ENCODE data around the gene TTLL4. TPM values are rescaled to one million over a fixed set of nuclear protein-coding genes. Genes with fewer than 3 reads are reported as not detected.
A peak's percentile ranks its signal among the peaks of the same experiment; 100 is the strongest.

TTLL4 gene
- total and polyA plus RNA-seq, 2 of the 8 experiments (the other 6 are each of a cell fraction or from before 2014, with no cell fraction given) = 71.1 to 105 TPM

DNA sequence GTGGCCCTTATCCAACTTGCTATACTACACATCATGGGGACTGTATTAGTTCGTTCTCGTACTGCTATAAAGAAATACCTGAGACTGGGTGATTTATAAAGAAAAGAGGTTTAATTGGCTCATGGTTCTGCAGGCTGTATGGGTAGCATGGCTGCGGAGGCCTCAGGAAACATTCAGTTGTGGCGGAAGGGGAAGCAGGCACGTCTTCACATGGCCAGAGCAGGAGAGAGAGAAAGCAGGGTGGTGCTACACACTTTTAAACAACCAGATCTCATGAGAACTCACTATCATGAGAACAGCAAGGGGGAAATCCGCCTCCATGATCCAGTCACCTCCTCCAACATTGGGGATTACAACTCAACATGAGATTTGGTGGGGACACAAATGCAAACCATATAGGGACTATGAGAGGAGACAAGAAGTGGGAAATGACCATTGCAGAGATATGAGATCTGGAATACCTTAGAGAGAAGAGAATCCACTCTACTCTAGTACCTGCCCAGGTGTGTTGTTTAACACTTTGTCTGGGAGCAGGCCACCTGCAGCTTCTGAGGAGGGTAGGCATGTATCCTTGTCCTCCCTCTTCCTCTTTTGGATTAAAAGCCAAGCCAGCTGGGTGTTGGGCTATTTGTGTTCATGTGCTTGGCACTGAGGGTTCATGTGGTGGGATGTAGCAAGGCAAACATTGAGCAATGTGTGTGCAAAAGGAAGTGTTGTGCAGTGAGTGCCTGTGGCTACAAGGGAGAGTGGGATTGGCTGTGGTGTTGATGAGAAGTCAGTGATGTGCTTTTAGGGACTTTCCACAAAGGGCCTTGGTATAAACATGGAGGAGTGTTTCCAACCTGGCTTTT lies 22.8 kb downstream of the TTLL4 start:
- peaks cover 2 to 16% (median 5%) of the 10 kb centered on the region in 4 experiments; a peak in 7 of 8 replicates for H3K36me3 ChIP-seq (ENCODE audit: control insufficient read depth in 2 of 4, insufficient read depth in 4 of 4, low read length in 3 of 4)
- no peak overlapping the region for H3K9ac ChIP-seq (replicated peaks in 1 of 4; ENCODE audit: extremely low read depth in 1 of 4, low read depth in 3 of 4, low read length in 3 of 4)
- ChIA-PET POLR2A (ENCODE audit: partially characterized antibody) (no interaction called here), CTCF (ENCODE audit: partially characterized antibody) (interaction anchor here (1.2 to 3.6 kb wide), 3 partner anchors 23 to 130 kb away, joined by 4 to 29 read pairs (median 11); partner anchors contain the start of gene TTLL4)
- H3K4ac ChIP-seq (replicated peaks; ENCODE audit: insufficient read length, low read depth, low read length) = no peak overlapping the region
- H2BK20ac ChIP-seq (ENCODE audit: low read length) = no peak overlapping the region
- H3K79me2 ChIP-seq (ENCODE audit: control insufficient read depth in 1 of 2, insufficient read depth in 2 of 2, low read length in 2 of 2) = peaks cover 3 to 56% of the 10 kb centered on the region in 2 experiments
- H3K9me3 ChIP-seq (ENCODE audit: insufficient read depth in 2 of 2, low read depth in 1 of 2, low read length in 1 of 2) = no peaks in the 10 kb centered on the region
- no peak overlapping the region for H3K4me3 ChIP-seq (ENCODE audit: extremely low read depth in 1 of 4, insufficient read depth in 2 of 4, low read depth in 3 of 4, low read length in 4 of 4)
- WGBS, 2 experiments (ENCODE audit: extremely low coverage in 1 of 2, insufficient coverage in 1 of 2, insufficient read length in 1 of 2, insufficient replicate concordance in 2 of 2, low coverage in 1 of 2, low lambda C conversion rate in 2 of 2, missing lambda C conversion rate in 1 of 2) = 89% methylated on average over 6 of the region's 6 CpGs; no CpG with 5 or more reads in 1 of the 2 experiments
- H3K23ac ChIP-seq (ENCODE audit: insufficient read length) = no peak overlapping the region
- no peak overlapping the region for H3K18ac ChIP-seq (ENCODE audit: extremely low read depth, low read length)
- no peak overlapping the region for H2BK5ac ChIP-seq (ENCODE audit: low read depth, low read length)
- no peak overlapping the region for H2BK120ac ChIP-seq (replicated peaks; ENCODE audit: low read depth, low read length)
- H3K56ac ChIP-seq (replicated peaks; ENCODE audit: insufficient read length, low read depth, low read length) = no peak overlapping the region
- H3K27ac ChIP-seq (ENCODE audit: low read depth, low read length) = no peak overlapping the region
- DNase-seq (ENCODE audit: low read depth in 1 of 2, low spot score in 2 of 2) (no peak), FAIRE-seq (no peak)
- H2BK15ac ChIP-seq (ENCODE audit: low read length) = no peak overlapping the region
- peaks cover 18% of the 10 kb centered on the region for H3K79me1 ChIP-seq (ENCODE audit: low read depth, low read length)
- H3K23me2 ChIP-seq (ENCODE audit: low read depth, low read length) = 0 out of 2 replicates have a peak, but pooled peaks cover 2% of the 10 kb centered on the region
- H3K4me1 ChIP-seq (replicated peaks in 1 of 4; ENCODE audit: control insufficient read depth in 3 of 4, insufficient read depth in 4 of 4, low read length in 3 of 4) = peaks cover 0 to 17% (median 6%) of the 10 kb centered on the region in 4 experiments; a peak in 5 of 7 replicates
- H2AK5ac ChIP-seq (ENCODE audit: low read depth, low read length) = peak overlapping the region; percentile 85; the same call in 1 of the 2 replicates
- H4K20me1 ChIP-seq (replicated peaks in 1 of 2; ENCODE audit: control insufficient read depth in 1 of 2, insufficient read depth in 2 of 2, low read length in 2 of 2) = peaks cover 0 to 10% of the 10 kb centered on the region in 2 experiments
- H4K91ac ChIP-seq (replicated peaks; ENCODE audit: insufficient read length, low read length) = peak overlapping the region; percentile 78
- TF ChIP-seq SUZ12 (IDR thresholded peaks at IDR 0.05; ENCODE audit: low read length) (no peak), KDM4A (IDR thresholded peaks at IDR 0.05; ENCODE audit: low read depth, low read length, severe bottlenecking) (no peak)
- H2AFZ ChIP-seq (ENCODE audit: low read length) = no peak overlapping the region
- H4K8ac ChIP-seq (ENCODE audit: extremely low read depth, insufficient read depth, low read length) = no peak overlapping the region
- no peak overlapping the region for H3K14ac ChIP-seq (ENCODE audit: insufficient read length)
- no peaks in the 10 kb centered on the region for H3K27me3 ChIP-seq (replicated peaks in 1 of 4; ENCODE audit: control insufficient read depth in 3 of 4, extremely low read depth in 1 of 4, insufficient read depth in 3 of 4, low read length in 3 of 4)
- H2BK12ac ChIP-seq (ENCODE audit: low read depth, low read length) = no peak overlapping the region
- H3K4me2 ChIP-seq (ENCODE audit: insufficient read depth in 1 of 2, low read depth in 2 of 2, low read length in 2 of 2) = no peak overlapping the region
- H4K5ac ChIP-seq (ENCODE audit: insufficient read length, low read depth, low read length) = peak overlapping the region; percentile 16

Measured in H1 (cell line).